ENCODE results near the gene JAG2. TPM values are rescaled to one million over a fixed set of nuclear protein-coding genes. Genes with fewer than 3 reads are reported as not detected.

Gene JAG2
- total RNA-seq, 1 donor from 2014 or later, result 26.1 TPM

DNA sequence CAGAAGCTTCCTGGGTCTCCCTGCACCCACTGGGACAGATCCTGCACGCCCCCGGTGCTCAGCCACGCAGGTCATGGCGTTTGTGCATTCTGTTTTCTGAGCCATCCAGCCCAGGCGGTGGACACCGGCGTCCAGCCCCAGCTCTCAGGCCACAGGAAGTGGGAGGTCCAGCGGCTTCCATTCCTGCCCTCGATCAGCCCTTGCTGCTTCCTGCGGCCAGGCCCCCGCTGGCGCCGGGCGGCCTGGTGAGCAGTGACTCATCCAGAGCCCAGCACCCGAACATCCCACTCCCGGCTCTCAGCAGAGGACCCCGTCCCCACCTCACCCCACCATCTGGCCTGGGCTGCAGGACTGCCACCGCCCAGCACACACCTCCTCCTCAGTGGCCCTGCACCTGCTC lies 30.5 kb upstream of the JAG2 start:
- DNase-seq, result peak; percentile 56
- Histone ChIP-seq H3K27me3 (ENCODE audit: low read depth) (peaks cover 64% of the 10 kb centered on the region), H3K4me3 (peak overlapping the region; percentile 37), H3K9me3 (replicated peaks) (no peaks in the 10 kb centered on the region), H3K36me3 (no peaks in the 10 kb centered on the region), H3K4me1 (peaks cover 94% of the 10 kb centered on the region), H3K27ac (replicated peaks) (peak overlapping the region; percentile 95)
- TF ChIP-seq, protein P1, sequence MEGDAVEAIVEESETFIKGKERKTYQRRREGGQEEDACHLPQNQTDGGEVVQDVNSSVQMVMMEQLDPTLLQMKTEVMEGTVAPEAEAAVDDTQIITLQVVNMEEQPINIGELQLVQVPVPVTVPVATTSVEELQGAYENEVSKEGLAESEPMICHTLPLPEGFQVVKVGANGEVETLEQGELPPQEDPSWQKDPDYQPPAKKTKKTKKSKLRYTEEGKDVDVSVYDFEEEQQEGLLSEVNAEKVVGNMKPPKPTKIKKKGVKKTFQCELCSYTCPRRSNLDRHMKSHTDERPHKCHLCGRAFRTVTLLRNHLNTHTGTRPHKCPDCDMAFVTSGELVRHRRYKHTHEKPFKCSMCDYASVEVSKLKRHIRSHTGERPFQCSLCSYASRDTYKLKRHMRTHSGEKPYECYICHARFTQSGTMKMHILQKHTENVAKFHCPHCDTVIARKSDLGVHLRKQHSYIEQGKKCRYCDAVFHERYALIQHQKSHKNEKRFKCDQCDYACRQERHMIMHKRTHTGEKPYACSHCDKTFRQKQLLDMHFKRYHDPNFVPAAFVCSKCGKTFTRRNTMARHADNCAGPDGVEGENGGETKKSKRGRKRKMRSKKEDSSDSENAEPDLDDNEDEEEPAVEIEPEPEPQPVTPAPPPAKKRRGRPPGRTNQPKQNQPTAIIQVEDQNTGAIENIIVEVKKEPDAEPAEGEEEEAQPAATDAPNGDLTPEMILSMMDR (IDR thresholded peaks at IDR 0.05; ENCODE audit: borderline replicate concordance), result no peak
- intact Hi-C loops (cut with micrococcal nuclease), result no loop called here

- intact Hi-C loops (cut with micrococcal nuclease), result no loop called here
- Histone ChIP-seq H3K27ac (replicated peaks) (peak overlapping the region; percentile 95), H3K9me3 (replicated peaks) (no peaks in the 10 kb centered on the region), H3K4me3 (peak overlapping the region; percentile 37), H3K27me3 (ENCODE audit: low read depth) (peaks cover 69% of the 10 kb centered on the region), H3K36me3 (no peaks in the 10 kb centered on the region), H3K4me1 (peaks cover 94% of the 10 kb centered on the region)
- TF ChIP-seq, protein P1 (IDR thresholded peaks at IDR 0.05; ENCODE audit: borderline replicate concordance), result no peak
- DNase-seq, result no peak
These were observed 30.0 kb upstream of the JAG2 start for GRCh38 chr14:105198588-105198987.

DNA sequence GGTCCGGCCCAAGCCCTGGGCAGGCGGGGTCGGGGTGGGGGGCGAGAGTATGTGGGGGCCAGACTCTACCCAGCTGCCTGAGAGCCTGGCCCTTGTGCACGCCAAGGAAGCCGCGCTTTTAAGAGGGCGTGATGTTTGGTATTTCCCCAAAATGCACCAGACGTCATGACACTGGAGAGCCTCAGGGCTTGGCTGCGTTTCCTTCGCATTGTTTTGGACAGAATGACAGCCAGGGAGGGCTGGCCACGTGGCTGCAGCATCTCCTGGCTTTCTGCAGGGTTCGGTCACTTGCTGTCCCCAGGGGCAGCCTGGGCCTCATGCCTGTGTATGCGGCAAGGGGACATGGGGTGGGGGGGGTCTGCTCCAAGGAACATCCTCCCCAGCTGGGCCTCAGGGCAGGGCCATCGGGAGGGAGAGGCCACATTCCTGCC lies 28.6 kb upstream of the JAG2 start:
- Histone ChIP-seq H3K27ac (replicated peaks) (peak overlapping the region; percentile 95), H3K27me3 (ENCODE audit: low read depth) (peaks cover 79% of the 10 kb centered on the region), H3K9me3 (replicated peaks) (no peaks in the 10 kb centered on the region), H3K4me3 (peak overlapping the region; percentile 54), H3K4me1 (peaks cover 90% of the 10 kb centered on the region), H3K36me3 (no peaks in the 10 kb centered on the region)
- DNase-seq, result peak; percentile 72
- TF ChIP-seq, protein P1 (IDR thresholded peaks at IDR 0.05; ENCODE audit: borderline replicate concordance), result no peak
- intact Hi-C loops (cut with micrococcal nuclease), result no loop called here

- H3K4me1 ChIP-seq, result peaks cover 82% of the 10 kb centered on the region
- peak overlapping the region; percentile 54 for H3K4me3 ChIP-seq
- DNase-seq, result peak; percentile 63
- peaks cover 84% of the 10 kb centered on the region for H3K27me3 ChIP-seq (ENCODE audit: low read depth)
- no peaks in the 10 kb centered on the region for H3K36me3 ChIP-seq
- intact Hi-C loops (cut with micrococcal nuclease), result no loop called here
- no peaks in the 10 kb centered on the region for H3K9me3 ChIP-seq (replicated peaks)
- TF ChIP-seq, protein P1 (IDR thresholded peaks at IDR 0.05; ENCODE audit: borderline replicate concordance), result no peak
- H3K27ac ChIP-seq (replicated peaks), result peak overlapping the region; percentile 95
These were observed 27.8 kb upstream of the JAG2 start for GRCh38 chr14:105196265-105196960.

- peak overlapping the region; percentile 54 for H3K4me3 ChIP-seq
- peaks cover 75% of the 10 kb centered on the region for H3K4me1 ChIP-seq
- DNase-seq, result no peak
- intact Hi-C loops (cut with micrococcal nuclease), result no loop called here
- TF ChIP-seq, protein P1 (IDR thresholded peaks at IDR 0.05; ENCODE audit: borderline replicate concordance), result no peak
- peak overlapping the region; percentile 95 for H3K27ac ChIP-seq (replicated peaks)
- H3K9me3 ChIP-seq (replicated peaks), result no peaks in the 10 kb centered on the region
- H3K27me3 ChIP-seq (ENCODE audit: low read depth), result peaks cover 87% of the 10 kb centered on the region
- H3K36me3 ChIP-seq, result no peaks in the 10 kb centered on the region
These were observed 27.1 kb upstream of the JAG2 start for GRCh38 chr14:105195522-105196264.

Data from left ventricle myocardium inferior (tissue), 1 donor.